HepG2 (cell line): ENCODE data around the gene HOXD8. TPM values are rescaled to one million over a fixed set of nuclear protein-coding genes. Genes with fewer than 3 reads are reported as not detected.

Experiments
- ATRX ChIP-seq: sonication (generic); formaldehyde crosslinking; IDR thresholded peaks from 2 replicates; pipeline ENCODE4 v1.4.0; 2020; ENCODE audit warnings: missing genetic modification reagents, borderline replicate concordance
- EHMT2 ChIP-seq: fragments of 200-600 bp; sonication (generic); IDR thresholded peaks from 2 replicates; pipeline ENCODE4 v1.7.0; 2017; ENCODE audit warnings: antibody characterized with exemption, low read depth, low read length, borderline replicate concordance
- FOXP4 ChIP-seq: sonication (generic); formaldehyde crosslinking; IDR thresholded peaks from 2 replicates; pipeline ENCODE4 v1.4.0; 2020; ENCODE audit warnings: missing genetic modification reagents
- GLI4 ChIP-seq: sonication (generic); formaldehyde crosslinking; IDR thresholded peaks from 2 replicates; pipeline ENCODE4 v1.5.1; 2020; ENCODE audit warnings: missing genetic modification reagents, mild to moderate bottlenecking, moderate library complexity, borderline replicate concordance
- KLF9 ChIP-seq: IDR thresholded peaks from 2 replicates; pipeline ENCODE4 v1.6.1; 2016; ENCODE audit warnings: low read depth
- MNT ChIP-seq: fragments of 450-650 bp; IDR thresholded peaks from 2 replicates; pipeline ENCODE4 v1.6.1; 2016
- NR2C2 ChIP-seq: sonication (generic); formaldehyde crosslinking; IDR thresholded peaks from 2 replicates; pipeline ENCODE4 v1.4.0; 2020; ENCODE audit warnings: missing genetic modification reagents, mild to moderate bottlenecking, moderate library complexity, borderline replicate concordance
- POLR2A ChIP-seq, 2 experiments: IDR thresholded peaks; 2 replicates each; pipeline ENCODE4 v1.6.1; 2011; ENCODE audit warnings: low read depth in 2 of 2, low read length in 2 of 2, mild to moderate bottlenecking in 1 of 2, moderate library complexity in 1 of 2; ENCODE audit not compliant: insufficient read depth in 1 of 2
- STAT5B ChIP-seq: sonication (generic); formaldehyde crosslinking; IDR thresholded peaks from 2 replicates; pipeline ENCODE4 v1.4.0; 2020; ENCODE audit warnings: missing genetic modification reagents
- SYNCRIP ChIP-seq: fragments of 200-400 bp; formaldehyde crosslinking; IDR thresholded peaks from 2 replicates; pipeline ENCODE4 v1.6.1; 2018; ENCODE audit warnings: mild to moderate bottlenecking, low read depth, low read length; ENCODE audit not compliant: insufficient read depth
- TEF ChIP-seq: sonication (generic); formaldehyde crosslinking; IDR thresholded peaks from 2 replicates; pipeline ENCODE4 v1.5.0; 2020; ENCODE audit warnings: missing genetic modification reagents
- ZBTB21 ChIP-seq: sonication (generic); formaldehyde crosslinking; IDR thresholded peaks from 2 replicates; pipeline ENCODE4 v1.4.0; 2020; ENCODE audit warnings: missing genetic modification reagents
- ZBTB42 ChIP-seq: sonication (generic); formaldehyde crosslinking; IDR thresholded peaks from 2 replicates; pipeline ENCODE4 v1.5.0; 2020; ENCODE audit warnings: mild to moderate bottlenecking, missing genetic modification reagents
- ZKSCAN8 ChIP-seq: IDR thresholded peaks from 2 replicates; pipeline ENCODE4 v1.6.1; 2016; ENCODE audit warnings: borderline replicate concordance, missing genetic modification reagents, missing compliant biosample characterization
- ZNF3 ChIP-seq: IDR thresholded peaks from 2 replicates; pipeline ENCODE4 v1.7.0; 2017; ENCODE audit warnings: inconsistent platforms
- ZNF737 ChIP-seq: sonication (generic); formaldehyde crosslinking; IDR thresholded peaks from 2 replicates; pipeline ENCODE4 v1.5.0; 2020; ENCODE audit warnings: missing genetic modification reagents, mild to moderate bottlenecking, borderline replicate concordance
- polyA plus RNA-seq, 8 experiments: library from polyadenylated mRNA; depleted of rRNA in 3 of 8; stranded (reverse) in 7 of 8; unstranded in 1 of 8; fragments of >200 nt; fragmentation: Illumina TruSeq in 4 of 8; extraction: Trizol in 4 of 8; gene quantifications; 2 replicates each; pipeline versions ENCODE4 v1.2.1 to v1.2.3, GENCODE V29; 2011 to 2016; ENCODE audit warnings: low read depth in 4 of 8, missing spikeins in 1 of 8, mixed read lengths in 1 of 8; ENCODE audit not compliant: insufficient read depth in 1 of 8
- total RNA-seq, 5 experiments: library from RNA; depleted of rRNA; stranded (reverse); fragments of >200 nt; fragmentation: Illumina TruSeq; extraction: Trizol; gene quantifications; 2 replicates each; pipeline ENCODE4 v1.2.3, GENCODE V29; 2016; ENCODE audit warnings: low read depth in 1 of 5
- TF ChIP-seq, protein P1 (sequence below): sonication (generic); formaldehyde crosslinking; IDR thresholded peaks from 2 replicates; pipeline ENCODE4 v1.4.0; 2020; ENCODE audit warnings: mild to moderate bottlenecking, missing genetic modification reagents

Gene HOXD8
- total and polyA plus RNA-seq, 2 of the 13 experiments (the other 11 are each of a cell fraction or from before 2014, with no cell fraction given): not detected

DNA sequence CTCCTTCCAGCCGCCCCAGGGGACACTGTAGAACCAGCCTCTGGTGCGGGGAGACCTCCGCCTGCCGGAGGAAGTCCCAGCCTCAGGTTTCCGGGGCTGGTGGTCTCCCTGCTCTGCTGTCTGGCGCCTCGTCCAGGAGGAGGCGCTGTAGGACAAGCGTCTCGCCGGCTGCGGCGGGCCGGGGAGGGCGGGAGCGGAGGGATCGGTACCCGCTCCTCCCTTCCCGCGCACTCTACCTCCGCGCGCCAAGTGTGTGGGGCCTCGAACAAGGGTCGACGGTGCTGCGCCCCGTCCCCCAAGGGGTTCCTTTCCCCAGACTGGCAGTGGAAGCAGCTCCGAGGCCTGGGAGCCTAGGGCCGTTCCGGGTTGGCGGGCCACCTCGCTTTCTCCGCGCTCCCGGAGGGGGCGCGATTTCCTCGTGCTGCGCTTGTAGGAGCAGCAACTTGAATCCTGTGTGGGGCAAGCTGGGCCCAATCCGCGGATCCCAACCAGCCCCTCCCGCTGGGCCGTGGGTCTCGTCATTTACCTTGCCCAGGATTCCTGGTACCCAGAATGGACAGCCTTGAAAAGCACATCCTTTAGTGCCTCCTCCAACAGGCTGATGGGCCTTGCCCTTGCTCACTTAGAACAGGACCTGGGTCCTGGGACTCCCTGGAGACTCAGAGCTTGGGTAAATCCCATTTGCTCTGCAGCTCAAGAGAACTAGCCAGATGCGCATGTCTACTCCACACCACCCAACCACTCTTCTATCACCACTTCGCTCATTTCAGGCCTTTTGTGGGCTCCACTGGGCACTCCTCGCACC is 11.2 kb downstream of the HOXD8 start (continued):
- TF ChIP-seq GLI4 (CRISPR knock-in tag) (no peak), FOXP4 (no peak), ZBTB42 (CRISPR knock-in tag) (peak; percentile 71; the same call in 1 of the 2 replicates), POLR2A (IDR thresholded peaks at IDR 0.05; ENCODE audit: insufficient read depth in 1 of 2, low read depth in 2 of 2, low read length in 2 of 2) (no peak), ATRX (CRISPR knock-in tag) (no peak), ZNF3 (no peak), EHMT2 (no peak), ZNF737 (CRISPR knock-in tag) (no peak), STAT5B (CRISPR knock-in tag) (no peak), NR2C2 (peak; percentile 49; the same call in 1 of the 2 replicates), SYNCRIP (no peak), ZBTB21 (CRISPR knock-in tag) (no peak), KLF9 (CRISPR knock-in tag) (no peak), MNT (no peak), ZKSCAN8 (CRISPR knock-in tag) (no peak), TEF (no peak)
- TF ChIP-seq, protein P1, sequence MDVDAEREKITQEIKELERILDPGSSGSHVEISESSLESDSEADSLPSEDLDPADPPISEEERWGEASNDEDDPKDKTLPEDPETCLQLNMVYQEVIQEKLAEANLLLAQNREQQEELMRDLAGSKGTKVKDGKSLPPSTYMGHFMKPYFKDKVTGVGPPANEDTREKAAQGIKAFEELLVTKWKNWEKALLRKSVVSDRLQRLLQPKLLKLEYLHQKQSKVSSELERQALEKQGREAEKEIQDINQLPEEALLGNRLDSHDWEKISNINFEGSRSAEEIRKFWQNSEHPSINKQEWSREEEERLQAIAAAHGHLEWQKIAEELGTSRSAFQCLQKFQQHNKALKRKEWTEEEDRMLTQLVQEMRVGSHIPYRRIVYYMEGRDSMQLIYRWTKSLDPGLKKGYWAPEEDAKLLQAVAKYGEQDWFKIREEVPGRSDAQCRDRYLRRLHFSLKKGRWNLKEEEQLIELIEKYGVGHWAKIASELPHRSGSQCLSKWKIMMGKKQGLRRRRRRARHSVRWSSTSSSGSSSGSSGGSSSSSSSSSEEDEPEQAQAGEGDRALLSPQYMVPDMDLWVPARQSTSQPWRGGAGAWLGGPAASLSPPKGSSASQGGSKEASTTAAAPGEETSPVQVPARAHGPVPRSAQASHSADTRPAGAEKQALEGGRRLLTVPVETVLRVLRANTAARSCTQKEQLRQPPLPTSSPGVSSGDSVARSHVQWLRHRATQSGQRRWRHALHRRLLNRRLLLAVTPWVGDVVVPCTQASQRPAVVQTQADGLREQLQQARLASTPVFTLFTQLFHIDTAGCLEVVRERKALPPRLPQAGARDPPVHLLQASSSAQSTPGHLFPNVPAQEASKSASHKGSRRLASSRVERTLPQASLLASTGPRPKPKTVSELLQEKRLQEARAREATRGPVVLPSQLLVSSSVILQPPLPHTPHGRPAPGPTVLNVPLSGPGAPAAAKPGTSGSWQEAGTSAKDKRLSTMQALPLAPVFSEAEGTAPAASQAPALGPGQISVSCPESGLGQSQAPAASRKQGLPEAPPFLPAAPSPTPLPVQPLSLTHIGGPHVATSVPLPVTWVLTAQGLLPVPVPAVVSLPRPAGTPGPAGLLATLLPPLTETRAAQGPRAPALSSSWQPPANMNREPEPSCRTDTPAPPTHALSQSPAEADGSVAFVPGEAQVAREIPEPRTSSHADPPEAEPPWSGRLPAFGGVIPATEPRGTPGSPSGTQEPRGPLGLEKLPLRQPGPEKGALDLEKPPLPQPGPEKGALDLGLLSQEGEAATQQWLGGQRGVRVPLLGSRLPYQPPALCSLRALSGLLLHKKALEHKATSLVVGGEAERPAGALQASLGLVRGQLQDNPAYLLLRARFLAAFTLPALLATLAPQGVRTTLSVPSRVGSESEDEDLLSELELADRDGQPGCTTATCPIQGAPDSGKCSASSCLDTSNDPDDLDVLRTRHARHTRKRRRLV (CRISPR knock-in tag): 0 out of 2 replicates have a peak, but pooled peaks have one; percentile 54
